ENCODE measurements around the gene FAM241A.

- TF ChIP-seq ESRRG (CRISPR knock-in tag; IDR thresholded peaks at IDR 0.05) (no peak), CREB5 (CRISPR knock-in tag; IDR thresholded peaks at IDR 0.05; ENCODE audit: low read depth) (no peak), ZFP30 (CRISPR knock-in tag; IDR thresholded peaks at IDR 0.05) (no peak), ARNTL (CRISPR knock-in tag; IDR thresholded peaks at IDR 0.05; ENCODE audit: borderline replicate concordance, low read depth) (no peak), PATZ1 (CRISPR knock-in tag; IDR thresholded peaks at IDR 0.05; ENCODE audit: borderline replicate concordance) (no peak)
These were observed 8.0 kb downstream of the FAM241A start for GRCh38 chr4:112153211-112153791.

Data from SK-N-SH treated with all-trans-retinoic acid at 6 μM for 48 hours (cell line).